GM18861 (cell line): ENCODE measurements around the gene AHNAK.
"Not testable (repeated sequence)": the region's sequence is repeated elsewhere in the genome, so short reads cannot be mapped to it uniquely, and the experiment has no call there.

Experiments used
- ATAC-seq: cut with Tn5 transposase; IDR thresholded peaks from one replicate; pipeline ENCODE4 v1.9.1; 2021; ENCODE audit not compliant: unreplicated experiment

Gene AHNAK

DNA sequence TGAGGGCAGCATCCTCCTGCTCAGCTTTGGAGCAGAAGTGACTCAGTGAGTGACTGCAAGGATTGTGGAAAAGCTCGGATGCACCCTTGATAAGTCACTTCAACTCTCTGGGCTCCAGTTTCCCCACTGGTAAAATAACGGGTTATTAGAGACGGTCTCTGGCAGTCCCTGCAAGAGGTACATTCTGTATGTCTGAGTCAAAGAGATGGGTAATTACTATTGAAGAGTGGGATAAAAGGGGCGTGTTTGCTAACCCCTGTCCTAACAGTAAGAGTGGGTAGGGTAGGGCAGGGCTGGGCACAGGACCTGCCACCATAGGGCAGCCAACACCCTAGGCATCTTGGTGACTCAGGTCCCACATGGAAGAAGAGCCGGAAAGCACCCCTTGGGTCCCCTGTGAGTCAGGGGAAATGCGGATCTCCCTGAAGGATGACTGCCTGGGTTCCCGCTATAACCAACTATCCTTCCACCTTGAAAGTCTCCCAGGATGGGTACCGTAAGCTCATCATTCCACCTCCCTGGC, 7.3 kb upstream of the AHNAK start:
- no peak for ATAC-seq

DNA sequence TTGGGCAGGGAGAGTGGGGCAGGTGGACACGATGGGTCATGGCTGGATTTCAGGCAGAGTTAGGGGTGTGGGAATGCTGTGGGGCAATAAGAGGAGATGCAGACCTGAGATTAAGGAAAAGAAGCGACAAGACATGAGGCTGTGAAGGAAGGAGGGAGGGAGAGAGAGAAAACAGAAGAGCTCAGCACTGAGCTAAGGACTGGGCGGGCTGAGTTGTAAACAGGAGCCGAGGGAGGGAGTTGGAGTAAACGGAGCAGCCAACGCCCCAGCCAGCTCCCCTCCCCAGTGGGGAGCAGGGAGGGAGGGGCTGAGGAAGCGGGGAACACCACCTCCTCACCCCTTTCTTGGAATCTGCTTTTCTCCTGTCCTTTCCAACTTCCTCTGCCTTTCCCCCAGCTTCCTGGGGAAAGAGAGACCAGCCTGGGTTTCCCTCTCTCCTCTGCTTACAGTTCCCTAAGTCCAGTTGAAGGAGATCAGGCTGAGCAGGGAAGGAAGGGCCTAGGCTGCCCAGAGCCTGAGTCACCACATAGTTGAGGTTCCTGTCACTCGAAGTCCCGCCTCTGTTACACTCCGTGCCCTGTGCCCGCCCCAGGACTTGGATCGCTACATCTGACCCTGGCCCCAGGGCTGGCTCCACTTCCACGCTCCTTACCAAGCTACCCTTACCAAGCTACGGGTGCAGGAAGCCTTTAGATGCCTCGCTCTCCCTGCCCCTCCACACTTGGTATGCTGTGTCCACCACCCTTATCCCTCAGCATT, 6.7 kb upstream of the AHNAK start:
- no peak for ATAC-seq

DNA sequence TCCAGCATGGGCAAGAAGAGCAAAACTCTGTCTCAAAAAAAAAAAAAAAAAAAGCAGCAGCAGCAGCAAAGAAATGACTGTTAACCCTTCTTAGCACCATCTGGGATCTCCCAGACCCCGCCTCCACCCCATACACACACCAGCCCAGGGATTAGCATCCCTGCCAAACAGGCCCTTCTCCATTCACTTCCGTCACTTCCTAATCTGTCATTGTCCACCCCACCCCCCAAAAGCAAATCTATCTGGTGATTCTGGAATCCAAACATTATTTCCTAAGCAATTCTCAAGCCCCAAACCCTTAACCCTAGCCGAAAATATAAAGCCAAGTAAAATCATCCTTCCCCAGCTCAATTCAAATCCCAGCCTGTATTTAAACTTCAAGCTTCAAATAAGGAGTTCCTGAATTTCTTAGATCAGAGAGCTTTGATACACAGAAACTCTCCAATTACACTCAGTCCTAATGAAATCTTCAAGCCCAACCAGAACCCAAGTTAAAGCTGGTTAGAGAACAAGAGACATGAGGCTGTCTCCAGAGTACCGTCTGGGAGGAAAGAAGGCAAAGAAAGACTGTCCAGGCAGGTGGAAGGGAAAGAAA, 6.0 kb upstream of the AHNAK start:
- ATAC-seq: no peak

DNA sequence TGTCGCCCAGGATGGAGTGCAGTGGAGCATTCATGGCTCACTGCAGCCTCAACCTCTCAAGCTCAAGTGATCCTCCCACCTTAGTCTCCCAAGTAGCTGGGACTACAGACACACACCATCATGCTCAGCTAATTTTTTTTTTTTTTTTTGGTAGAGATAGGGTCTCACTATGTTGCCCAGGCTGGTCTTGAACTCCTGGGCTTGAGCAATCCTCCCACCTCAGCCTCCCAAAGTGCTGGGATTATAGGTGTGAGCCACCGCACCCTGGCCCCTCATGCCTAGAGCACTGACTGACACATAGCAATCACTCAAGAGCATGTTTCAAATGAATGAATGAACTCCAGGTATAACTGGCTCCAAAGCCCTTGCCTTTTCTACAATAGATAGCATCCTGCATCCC, 3.9 kb upstream of the AHNAK start:
- not testable (repeated sequence) for ATAC-seq

DNA sequence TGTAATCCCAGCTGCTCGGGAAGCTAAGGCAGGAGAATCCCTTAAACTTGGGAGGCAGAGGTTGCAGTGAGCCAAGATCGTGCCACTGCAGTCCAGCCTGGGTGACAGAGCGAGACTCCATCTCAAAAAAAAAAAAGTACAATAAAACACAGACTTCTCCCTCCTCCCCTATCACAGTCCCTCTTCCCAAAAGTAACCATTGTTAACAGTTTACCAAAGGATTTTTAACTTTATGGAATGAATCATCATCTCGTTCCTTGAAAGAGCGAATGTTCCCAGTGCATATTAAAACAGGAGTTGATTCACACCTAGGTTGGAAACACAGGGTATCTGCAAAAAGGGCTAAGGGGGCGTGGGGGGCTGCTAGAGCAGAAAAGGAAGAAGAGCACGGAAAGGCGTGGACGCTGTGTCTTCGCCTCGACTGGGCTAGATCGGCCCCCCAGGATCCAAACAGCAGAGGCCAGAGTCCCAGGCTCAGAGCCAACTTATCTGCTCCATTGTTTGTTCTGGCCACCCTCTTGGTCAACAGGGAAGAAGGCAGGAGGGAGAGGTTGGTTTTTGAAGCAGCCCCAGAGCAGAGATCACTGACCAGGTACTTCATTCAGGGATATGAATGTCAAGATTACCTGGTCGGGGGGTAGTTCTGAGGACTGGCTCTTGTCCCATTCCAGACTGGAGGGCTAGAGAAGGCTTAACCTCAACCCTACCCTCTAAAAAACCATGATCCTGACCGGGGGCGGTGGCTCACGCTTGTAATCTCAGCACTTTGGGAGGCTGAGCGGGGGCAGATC, 2.1 kb upstream of the AHNAK start:
- ATAC-seq: no peak

DNA sequence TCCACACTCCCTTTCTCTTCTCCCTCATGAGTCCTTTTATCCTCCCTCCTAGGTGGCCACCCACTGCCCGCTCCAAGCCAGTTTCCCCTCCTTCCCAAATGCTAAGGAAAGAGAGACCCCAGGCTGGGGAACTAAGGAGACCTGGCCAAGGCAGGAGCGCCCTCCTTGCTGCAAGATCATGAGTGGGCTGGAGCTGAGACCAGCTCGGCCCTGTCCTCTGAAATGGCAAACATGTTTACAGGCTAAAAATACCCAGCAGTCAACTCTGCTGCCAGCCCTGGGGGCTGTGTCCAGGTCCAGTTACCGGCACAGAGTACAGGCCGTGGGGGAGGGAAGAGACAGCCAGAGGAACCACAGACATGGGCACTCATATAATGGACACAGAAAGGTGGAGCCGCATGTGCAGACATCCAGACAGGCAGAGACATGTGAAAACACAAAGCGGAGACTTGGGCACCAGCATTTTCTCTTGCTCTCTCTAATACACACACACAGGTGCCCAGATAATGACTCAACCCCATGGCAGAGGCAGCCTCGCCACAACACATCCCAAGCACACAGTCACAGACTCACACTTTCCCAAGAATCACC, 1.2 kb upstream of the AHNAK start:
- ATAC-seq: no peak

DNA sequence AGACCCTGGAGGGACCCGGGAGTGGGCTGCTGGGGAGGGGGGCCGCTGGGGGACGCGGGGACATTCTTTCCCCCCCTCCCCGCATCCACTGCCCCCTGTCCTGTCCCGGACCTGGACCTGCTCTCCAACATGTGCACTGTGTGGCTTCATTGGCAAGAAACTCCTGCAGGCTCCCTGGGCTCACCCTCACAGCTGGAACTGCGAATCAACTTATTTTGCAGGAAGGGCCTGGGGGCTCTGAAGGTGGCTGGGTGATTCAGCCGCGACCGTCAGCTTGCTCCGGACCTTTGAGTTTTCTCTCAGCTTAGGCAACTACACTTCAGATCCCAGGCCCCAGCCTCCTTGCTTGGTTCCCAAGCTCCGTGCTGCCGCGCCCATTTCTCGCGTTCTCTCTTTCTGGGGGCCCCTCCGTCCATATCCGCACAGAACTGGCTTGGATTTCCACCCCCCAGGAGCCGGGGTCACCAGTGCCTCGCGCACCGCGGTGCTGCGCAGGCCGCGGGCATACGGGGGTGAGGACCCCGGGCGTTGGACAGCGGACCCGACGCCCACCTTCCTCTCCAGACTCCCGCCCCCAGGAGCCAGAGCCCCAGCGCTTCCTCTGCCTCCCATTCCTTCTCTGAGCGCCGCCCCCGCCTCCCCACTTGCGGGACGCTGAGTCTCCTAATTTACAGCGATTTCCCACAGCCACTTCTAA, 471 bp upstream of the AHNAK start:
- ATAC-seq: no peak

DNA sequence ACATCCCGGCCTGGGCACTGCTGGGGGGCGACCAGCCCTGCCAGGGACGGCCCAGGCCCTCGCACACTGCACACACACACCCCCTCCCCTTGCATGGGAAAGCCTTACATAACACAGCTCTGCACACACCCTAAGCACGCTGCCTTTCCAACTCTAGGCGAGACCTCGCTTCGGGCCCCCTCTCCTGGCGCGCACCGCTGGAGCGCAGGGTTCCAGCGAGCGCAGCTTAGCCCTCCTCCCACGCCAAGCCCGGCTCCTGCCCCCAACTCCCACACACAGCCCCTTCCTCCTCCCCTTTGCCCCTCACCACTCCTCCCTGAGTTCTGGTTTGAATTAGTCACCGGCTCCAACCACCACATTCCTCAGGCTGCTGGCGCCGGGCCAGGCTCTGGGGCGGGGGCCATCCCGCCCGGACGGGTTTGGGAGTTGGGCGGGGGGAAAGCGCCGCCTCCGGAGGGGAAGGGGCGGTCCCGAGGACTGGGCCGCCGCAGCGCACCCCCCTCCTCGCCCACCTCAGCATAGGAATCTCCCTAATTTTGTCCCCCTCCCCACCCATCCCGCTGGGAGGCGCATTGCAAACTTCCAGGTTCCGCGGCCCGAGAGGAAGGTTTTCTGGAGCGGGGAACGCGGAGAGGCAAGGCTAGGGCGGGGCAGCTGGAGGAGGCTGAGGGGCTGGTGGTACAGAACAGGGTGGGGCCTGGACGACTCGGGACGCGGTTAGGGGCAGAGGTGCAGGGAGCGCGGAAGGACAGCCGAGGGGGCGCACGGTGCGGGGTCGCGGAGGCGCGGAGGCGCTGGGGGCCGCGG, 966 bp downstream of the AHNAK start:
- ATAC-seq: no peak

DNA sequence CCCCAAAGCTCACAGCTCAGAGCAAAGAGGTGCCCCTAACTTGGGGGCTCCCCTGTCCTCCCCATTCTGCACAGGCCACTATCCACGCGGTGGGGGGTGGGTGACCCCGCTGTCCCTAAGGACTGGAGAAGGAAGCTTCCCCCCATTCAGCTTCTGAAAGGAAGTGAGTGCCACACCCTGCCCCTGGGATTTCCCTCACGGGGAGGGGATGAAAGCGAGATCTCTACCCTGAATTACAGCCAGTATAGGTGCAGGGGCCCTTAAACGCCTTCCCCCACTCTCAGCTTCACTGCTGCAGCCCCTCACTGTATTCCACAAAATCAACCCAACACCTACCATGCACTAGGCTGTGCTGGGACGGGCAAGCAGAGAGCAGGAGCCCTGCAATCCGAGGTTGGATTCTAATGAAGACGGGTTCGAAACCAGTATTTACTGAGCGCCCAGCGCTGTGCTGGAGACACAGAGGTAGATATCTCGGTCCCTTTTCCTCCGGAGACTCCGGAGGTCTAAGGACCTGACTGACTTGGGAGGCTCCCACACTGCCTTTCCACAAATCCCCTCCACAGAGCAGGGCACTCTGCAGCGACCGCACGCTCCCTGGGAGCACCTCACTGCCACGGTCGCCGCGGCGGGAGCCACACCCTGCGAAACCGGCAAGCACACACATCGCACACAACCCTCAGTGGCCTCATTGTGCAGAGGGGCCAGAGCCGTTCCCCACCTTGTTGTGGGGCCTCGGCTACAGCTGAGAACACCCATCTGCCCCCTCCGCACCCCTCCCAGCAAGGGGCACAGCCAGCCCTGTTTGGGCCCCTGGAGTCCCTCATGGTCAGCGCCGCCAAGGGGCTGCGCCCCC, 1.8 kb downstream of the AHNAK start:
- ATAC-seq: no peak

DNA sequence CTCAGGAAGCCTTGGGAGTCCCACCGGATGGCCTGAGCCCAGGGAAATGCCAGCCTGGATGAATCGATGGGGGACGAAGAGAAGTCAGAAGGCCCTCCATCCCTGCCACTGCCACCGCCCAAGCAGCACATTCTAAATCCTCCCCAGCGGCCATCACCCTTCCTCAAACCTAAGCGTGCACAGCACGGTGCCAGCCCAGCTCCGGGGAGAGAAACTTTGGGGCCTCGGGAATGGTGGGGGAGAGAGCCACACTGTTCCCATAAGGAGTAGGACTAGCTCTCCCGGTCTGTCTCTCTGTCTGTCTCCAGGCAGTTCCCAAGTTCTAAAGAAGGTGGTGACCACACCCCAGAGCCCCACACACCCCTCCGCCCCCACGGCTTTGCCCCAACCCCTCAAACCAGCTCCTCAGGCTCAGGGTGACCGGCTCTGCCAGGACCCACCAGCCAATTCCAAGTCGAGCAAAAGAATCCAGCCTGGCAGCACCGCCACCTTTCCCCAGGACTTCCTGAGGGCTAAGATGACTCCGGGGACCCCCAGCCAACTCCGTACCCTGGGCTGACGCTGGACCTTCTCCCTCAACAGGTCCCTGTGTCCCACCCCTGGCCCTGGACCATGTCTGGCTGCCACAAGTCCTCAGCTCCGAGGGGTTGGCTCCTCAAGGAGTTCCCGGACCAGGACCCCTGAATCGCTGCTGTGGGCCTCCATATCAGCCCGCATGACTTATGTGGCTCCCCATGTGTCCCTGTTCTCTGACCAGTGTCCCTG, 2.7 kb downstream of the AHNAK start:
- no peak for ATAC-seq

DNA sequence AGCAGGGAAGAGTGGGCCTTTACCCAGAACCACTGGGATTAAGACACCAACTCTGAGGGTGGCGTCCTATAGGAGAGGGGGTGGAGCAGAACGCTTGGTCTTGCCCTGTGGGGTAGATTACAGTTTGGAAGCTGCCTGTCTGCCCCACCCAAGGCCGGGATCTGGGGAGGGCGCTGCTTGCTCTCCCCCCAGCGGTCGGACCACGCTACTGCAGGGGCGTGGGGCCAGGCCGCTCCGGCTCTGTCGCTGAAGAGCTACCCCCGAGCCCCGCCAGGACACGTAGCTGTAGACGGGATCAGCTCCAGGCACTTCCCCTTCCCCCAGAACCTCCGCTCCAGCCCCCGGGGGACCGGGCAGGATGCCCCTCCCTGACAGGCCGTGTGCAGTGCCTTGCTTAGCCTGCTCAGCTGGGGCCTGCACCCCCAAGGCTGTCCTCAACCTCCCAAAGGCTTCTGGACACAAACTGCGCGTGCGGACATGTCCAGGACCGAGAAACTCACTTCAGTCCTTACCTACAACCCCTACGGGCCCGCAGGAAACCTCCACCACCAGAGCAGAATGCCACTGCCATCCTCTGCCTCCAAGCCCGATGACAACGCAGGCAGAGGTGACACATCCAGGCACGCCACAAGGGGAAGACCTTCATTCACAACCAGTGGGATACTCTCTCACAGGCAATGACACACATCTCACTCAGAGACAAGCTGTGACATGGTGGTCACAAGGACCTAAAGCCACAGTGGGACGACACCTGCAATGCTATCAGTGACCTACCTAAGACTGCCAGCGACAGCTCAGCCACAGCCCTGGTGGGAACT, 3.6 kb downstream of the AHNAK start:
- no peak for ATAC-seq

DNA sequence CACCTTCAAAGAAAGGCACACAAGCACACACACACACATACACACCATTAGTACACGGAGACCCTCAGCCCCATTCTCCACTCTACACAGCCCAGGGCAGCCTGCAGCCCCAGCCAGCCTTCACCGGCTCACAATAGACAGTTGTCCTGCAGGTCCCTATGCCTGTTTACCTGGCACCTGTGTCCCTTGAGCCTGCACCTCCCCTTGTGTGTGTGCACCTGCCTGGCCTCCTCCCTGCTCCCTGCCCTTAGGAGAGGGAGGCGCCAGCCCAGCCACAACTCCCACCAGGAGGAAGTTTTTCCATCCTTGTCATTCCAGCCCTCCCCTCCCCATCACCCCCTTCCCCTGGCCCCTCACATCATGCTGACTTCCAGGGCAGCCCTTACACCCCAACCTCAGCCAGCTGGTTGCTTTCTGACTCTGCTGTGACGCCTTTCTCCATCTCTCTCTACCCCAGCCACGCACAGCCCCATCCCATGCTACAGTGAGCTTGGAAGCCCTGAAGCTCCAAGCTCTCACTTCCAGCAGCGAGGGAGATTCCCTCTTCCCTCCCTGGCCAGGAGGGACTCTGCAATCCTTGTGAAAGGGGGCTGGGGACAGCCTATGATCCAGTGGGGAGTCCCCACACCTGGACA, 4.4 kb downstream of the AHNAK start:
- ATAC-seq: no peak

DNA sequence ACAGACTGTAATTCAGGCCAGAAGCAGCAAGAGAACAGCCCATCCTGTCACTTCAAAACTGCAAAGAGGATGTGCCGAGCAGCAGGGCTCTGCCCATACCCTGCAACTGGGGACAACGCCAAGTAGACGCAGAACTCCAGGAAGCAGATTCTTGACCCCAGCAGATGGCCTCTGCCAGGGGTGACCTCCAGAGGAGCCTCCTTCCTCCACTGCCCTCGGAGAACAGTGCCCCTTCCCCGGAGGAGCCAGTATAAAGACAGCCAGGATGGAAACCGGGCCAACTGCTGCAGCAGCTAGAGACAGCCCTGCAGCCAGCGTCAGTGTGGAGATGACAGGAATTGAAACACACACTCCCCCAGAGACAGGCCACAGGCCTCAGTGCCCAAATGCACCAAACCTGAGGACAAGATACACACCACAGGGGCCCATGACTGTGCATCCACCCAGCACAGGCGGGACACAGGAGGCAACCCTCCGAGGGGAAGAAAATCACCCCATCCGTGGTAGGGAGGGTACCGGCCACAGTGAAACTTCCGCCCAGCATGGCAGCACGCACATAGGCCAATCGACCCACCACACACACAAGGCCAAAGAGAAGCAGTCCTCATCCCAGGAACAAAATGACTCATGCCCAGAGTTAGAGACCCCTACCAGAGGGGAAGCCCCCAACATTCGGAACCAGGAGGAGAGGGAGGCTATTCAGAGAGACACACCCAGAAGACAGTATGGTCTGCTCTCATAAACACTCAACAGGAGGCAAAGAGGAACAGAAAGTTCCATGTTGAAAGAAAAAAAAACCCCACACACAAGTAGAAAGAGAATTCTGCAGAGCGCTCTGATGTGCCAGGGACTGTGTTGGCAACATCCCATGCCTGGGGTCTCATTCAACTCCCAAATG, 5.6 kb downstream of the AHNAK start:
- peak; percentile 40 for ATAC-seq

DNA sequence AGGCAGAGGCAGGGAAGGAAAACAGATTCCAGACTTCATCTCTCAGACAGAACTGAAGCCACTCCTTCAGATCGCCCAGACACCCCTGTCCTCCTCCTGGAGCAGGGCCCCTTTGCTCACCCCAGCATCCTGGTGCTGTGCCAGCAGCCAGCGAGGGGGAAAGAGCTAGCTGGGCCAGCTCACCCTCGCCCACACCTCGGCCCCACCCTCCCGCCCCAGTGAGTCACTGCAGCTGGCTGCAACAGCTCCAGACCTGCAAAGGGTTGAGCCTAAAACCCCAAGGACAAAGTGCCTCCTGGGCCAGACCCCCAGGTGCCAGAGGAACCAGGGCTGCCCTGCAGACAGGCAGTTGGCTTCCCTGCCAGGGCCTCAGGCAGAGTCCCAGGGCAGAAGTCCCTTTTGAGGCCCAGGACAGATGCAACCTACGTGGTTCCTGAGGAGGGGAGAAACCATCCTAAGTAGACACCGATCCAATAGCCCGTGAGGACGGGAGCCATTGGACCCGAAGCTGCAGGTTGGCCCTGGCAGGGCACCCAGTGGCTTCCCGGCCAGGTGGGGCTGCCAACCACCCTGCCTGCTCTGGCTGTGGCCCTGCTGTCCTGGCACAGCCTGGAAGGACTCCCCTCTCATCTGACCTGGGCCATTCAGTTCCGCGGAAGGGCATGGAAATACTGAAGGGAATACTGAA, 7.2 kb downstream of the AHNAK start:
- ATAC-seq: no peak

DNA sequence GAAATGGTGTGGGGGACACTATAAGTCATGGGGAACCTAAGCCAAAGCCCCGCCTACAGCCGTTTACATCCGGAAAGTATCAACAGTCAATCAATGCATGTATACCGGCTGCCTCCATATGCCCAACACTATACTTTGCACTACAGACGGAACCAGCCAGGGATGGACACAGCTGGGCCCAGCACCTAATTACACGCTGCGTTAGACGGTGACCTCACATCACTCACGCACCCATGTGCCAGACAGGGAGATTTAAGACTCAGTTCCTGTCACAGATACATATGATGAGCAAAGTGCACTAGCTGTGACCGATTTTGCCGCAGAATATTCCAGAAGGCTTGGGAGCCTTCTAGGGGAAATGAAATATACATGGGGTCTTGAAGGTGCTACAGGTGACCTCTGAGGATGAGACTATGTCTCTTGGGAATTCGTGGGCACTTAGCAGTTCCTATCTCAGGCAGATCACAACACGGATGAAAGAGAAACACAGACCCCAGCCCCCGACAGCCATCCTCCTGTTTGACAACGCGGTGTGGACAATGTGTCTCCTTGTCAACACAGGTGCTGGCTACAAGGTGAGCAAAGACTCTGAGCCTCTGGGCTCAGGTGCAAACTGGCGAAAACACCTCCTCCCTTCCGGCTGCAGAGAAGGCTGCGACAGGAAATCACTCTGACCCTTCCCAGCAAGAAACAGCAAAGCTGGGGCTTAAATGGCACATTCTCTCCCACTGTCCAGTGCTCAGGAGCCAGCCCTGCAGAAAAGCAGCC, 8.0 kb downstream of the AHNAK start:
- ATAC-seq: no peak
